ENCODE results near the gene USP12.

Gene USP12

DNA sequence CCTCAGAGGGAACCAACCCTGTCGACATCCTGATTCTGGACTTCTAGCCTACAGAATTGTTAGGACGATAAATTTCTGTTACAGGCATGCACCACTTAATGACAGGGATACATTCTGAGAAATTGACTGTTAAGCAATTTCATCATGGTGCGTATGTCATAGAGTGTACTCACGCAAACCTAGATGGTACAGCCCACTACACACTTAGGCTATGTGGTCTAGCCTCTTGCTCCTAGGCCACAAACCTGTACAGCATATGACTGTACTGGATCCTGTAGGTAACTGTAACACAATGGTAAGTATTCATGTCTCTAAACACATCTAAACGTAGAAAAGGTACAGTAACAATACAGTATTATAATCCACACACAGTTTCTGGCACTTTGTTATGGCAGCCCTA, 13.3 kb downstream of the USP12 start:
- H3K27me3 ChIP-seq (ENCODE audit: insufficient read depth, poor library complexity, severe bottlenecking): no peaks in the 10 kb centered on the region
- no peak overlapping the region for H3K4me3 ChIP-seq (replicated peaks; ENCODE audit: insufficient read depth, low read length)
- TF ChIP-seq GABPA (IDR thresholded peaks at IDR 0.05; ENCODE audit: low read depth) (no peak), POLR2AphosphoS5 (IDR thresholded peaks at IDR 0.05; ENCODE audit: low read depth) (no peak), SPI1 (IDR thresholded peaks at IDR 0.05; ENCODE audit: borderline replicate concordance, low read depth) (no peak)
- TF ChIP-seq, protein P1, sequence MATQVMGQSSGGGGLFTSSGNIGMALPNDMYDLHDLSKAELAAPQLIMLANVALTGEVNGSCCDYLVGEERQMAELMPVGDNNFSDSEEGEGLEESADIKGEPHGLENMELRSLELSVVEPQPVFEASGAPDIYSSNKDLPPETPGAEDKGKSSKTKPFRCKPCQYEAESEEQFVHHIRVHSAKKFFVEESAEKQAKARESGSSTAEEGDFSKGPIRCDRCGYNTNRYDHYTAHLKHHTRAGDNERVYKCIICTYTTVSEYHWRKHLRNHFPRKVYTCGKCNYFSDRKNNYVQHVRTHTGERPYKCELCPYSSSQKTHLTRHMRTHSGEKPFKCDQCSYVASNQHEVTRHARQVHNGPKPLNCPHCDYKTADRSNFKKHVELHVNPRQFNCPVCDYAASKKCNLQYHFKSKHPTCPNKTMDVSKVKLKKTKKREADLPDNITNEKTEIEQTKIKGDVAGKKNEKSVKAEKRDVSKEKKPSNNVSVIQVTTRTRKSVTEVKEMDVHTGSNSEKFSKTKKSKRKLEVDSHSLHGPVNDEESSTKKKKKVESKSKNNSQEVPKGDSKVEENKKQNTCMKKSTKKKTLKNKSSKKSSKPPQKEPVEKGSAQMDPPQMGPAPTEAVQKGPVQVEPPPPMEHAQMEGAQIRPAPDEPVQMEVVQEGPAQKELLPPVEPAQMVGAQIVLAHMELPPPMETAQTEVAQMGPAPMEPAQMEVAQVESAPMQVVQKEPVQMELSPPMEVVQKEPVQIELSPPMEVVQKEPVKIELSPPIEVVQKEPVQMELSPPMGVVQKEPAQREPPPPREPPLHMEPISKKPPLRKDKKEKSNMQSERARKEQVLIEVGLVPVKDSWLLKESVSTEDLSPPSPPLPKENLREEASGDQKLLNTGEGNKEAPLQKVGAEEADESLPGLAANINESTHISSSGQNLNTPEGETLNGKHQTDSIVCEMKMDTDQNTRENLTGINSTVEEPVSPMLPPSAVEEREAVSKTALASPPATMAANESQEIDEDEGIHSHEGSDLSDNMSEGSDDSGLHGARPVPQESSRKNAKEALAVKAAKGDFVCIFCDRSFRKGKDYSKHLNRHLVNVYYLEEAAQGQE (IDR thresholded peaks at IDR 0.05; ENCODE audit: insufficient replicate concordance, low read depth): no peak
- no peak overlapping the region for H3K27ac ChIP-seq (replicated peaks)
- no peak for DNase-seq (ENCODE audit: low read depth in 1 of 2, low spot score in 1 of 2)

GRCh38 chr13:27151798-27152599, 19.6 kb downstream of the USP12 start:
- H3K4me3 ChIP-seq (replicated peaks; ENCODE audit: insufficient read depth, low read length): no peak overlapping the region
- H3K27ac ChIP-seq (replicated peaks): no peak overlapping the region
- TF ChIP-seq SPI1 (IDR thresholded peaks at IDR 0.05; ENCODE audit: borderline replicate concordance, low read depth): no peak
- no peak for TF ChIP-seq POLR2AphosphoS5 (IDR thresholded peaks at IDR 0.05; ENCODE audit: low read depth)
- TF ChIP-seq, protein P1 (IDR thresholded peaks at IDR 0.05; ENCODE audit: insufficient replicate concordance, low read depth): no peak
- no peak for TF ChIP-seq CTCF (IDR thresholded peaks at IDR 0.05; ENCODE audit: insufficient read depth, low read length)
- TF ChIP-seq GABPA (IDR thresholded peaks at IDR 0.05; ENCODE audit: low read depth): no peak
- no peaks in the 10 kb centered on the region for H3K27me3 ChIP-seq (ENCODE audit: insufficient read depth, poor library complexity, severe bottlenecking)
- DNase-seq (ENCODE audit: low read depth in 1 of 2, low spot score in 1 of 2): no peak

GRCh38 chr13:27149702-27150101, 21.9 kb downstream of the USP12 start:
- TF ChIP-seq, protein P1 (IDR thresholded peaks at IDR 0.05; ENCODE audit: insufficient replicate concordance, low read depth): no peak

GRCh38 chr13:27148900-27149299, 22.7 kb downstream of the USP12 start:
- no peaks in the 10 kb centered on the region for H3K27me3 ChIP-seq (ENCODE audit: insufficient read depth, poor library complexity, severe bottlenecking)
- DNase-seq (ENCODE audit: low read depth in 1 of 2, low spot score in 1 of 2): no peak
- H3K27ac ChIP-seq (replicated peaks): no peak overlapping the region
- no peak overlapping the region for H3K4me3 ChIP-seq (replicated peaks; ENCODE audit: insufficient read depth, low read length)
- TF ChIP-seq CTCF (IDR thresholded peaks at IDR 0.05; ENCODE audit: insufficient read depth, low read length) (no peak), POLR2AphosphoS5 (IDR thresholded peaks at IDR 0.05; ENCODE audit: low read depth) (no peak), GABPA (IDR thresholded peaks at IDR 0.05; ENCODE audit: low read depth) (no peak), SPI1 (IDR thresholded peaks at IDR 0.05; ENCODE audit: borderline replicate concordance, low read depth) (no peak)
- TF ChIP-seq, protein P1 (IDR thresholded peaks at IDR 0.05; ENCODE audit: insufficient replicate concordance, low read depth): no peak

More at GRCh38 chr13:27149702-27150101, 21.9 kb downstream of the USP12 start:
- no peak overlapping the region for H3K4me3 ChIP-seq (replicated peaks; ENCODE audit: insufficient read depth, low read length)
- H3K27ac ChIP-seq (replicated peaks): no peak overlapping the region
- H3K27me3 ChIP-seq (ENCODE audit: insufficient read depth, poor library complexity, severe bottlenecking): no peaks in the 10 kb centered on the region
- no peak for DNase-seq (ENCODE audit: low read depth in 1 of 2, low spot score in 1 of 2)

Data from HL-60 (cell line).